ENCODE results near the gene PTTG2. TPM values are rescaled to one million over a fixed set of nuclear protein-coding genes. Genes with fewer than 3 reads are reported as not detected.

Gene PTTG2
- total and polyA plus RNA-seq, 9 donors = 0.09 to 0.19 TPM; not detected in 7

- no peaks in the 10 kb centered on the region for H3K27me3 ChIP-seq (ENCODE audit: control insufficient read depth, insufficient read depth, low read length)
- no peaks in the 10 kb centered on the region for H3K9me3 ChIP-seq (replicated peaks; ENCODE audit: control insufficient read depth, low read depth, low read length)
- DNase-seq = no peak
- H3K4me3 ChIP-seq (ENCODE audit: low read length) = no peak overlapping the region
- H3K27ac ChIP-seq (ENCODE audit: low read length) = no peak overlapping the region
- peaks cover 17% of the 10 kb centered on the region for H3K4me1 ChIP-seq (ENCODE audit: control insufficient read depth, insufficient read depth, low read length)
- WGBS (ENCODE audit: insufficient coverage) = no CpG with 5 or more reads among the region's 7 CpGs
- H3K36me3 ChIP-seq (ENCODE audit: control insufficient read depth, insufficient read depth, low read length) = no peaks in the 10 kb centered on the region
Observed at GRCh38 chr4:37995981-37996775, 36.0 kb downstream of the PTTG2 start.

- DNase-seq = peak; percentile 49
- no peak overlapping the region for H3K27ac ChIP-seq (ENCODE audit: low read length)
- no peak overlapping the region for H3K4me3 ChIP-seq (ENCODE audit: low read length)
- no peaks in the 10 kb centered on the region for H3K36me3 ChIP-seq (ENCODE audit: control insufficient read depth, insufficient read depth, low read length)
- WGBS (ENCODE audit: insufficient coverage) = 57% methylated on average over 8 of the region's 9 CpGs
- H3K27me3 ChIP-seq (ENCODE audit: control insufficient read depth, insufficient read depth, low read length) = no peaks in the 10 kb centered on the region
- peaks cover 14% of the 10 kb centered on the region for H3K4me1 ChIP-seq (ENCODE audit: control insufficient read depth, insufficient read depth, low read length)
- no peaks in the 10 kb centered on the region for H3K9me3 ChIP-seq (replicated peaks; ENCODE audit: control insufficient read depth, low read depth, low read length)
Observed at GRCh38 chr4:37998226-37998625, 38.0 kb downstream of the PTTG2 start.

DNA sequence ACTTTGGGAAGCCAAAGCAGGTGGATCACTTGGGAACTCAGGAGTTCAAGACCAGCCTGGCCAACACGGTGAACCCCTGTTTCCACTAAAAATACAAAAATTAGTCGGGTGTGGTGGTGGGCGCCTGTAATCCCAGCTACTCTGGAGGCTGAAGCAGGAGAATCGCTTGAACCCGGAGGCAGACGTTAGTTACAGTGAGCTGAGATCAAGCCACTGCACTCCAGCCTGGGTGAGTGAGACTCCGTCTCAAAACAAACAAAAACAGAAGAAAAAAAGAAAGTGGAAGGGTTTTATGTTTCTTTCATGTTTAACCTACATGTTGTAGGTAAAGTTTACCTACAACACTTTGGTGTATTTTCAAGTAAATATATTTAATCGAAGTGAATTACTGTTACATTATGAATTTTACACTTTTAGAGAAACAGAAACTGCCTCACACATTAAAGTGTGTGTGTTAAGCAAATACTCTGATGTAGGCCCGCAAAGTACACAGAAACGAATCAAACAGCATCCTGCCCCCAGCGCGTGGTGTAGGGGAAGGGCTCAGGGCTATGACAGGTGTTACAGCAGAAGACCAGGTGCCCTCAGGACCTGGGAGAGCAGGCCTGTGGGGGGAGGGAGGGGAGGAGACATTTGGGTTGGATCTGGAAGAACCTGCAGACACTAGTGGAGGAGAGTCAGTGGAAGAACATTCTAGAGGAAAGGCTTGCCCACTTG, 39.0 kb downstream of the PTTG2 start:
- no peaks in the 10 kb centered on the region for H3K9me3 ChIP-seq (replicated peaks; ENCODE audit: control insufficient read depth, low read depth, low read length)
- peaks cover 13% of the 10 kb centered on the region for H3K4me1 ChIP-seq (ENCODE audit: control insufficient read depth, insufficient read depth, low read length)
- H3K4me3 ChIP-seq (ENCODE audit: low read length) = no peak overlapping the region
- DNase-seq = no peak
- no peaks in the 10 kb centered on the region for H3K27me3 ChIP-seq (ENCODE audit: control insufficient read depth, insufficient read depth, low read length)
- no peak overlapping the region for H3K27ac ChIP-seq (ENCODE audit: low read length)
- no peaks in the 10 kb centered on the region for H3K36me3 ChIP-seq (ENCODE audit: control insufficient read depth, insufficient read depth, low read length)
- 82% methylated on average over 5 of the region's 12 CpGs for WGBS (ENCODE audit: insufficient coverage)

DNA sequence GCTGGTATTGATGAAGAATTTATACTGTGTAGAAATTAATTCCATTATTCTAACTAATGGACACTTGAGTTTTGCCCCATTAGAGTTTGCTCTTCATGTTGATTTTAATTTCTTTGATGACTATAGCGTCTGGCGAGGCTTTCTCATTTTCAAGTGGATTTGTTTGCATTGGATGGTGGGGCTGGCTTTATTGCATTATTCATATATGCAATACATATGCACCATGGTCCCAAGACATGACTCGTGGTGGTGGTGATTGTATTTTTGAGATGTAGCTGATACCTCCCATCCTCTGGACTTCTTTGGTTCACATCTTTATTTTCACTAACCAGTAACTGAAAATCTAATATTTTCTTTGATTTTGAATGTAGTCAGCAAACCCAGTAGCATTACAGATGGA, 39.8 kb downstream of the PTTG2 start:
- Histone ChIP-seq H3K27me3 (ENCODE audit: control insufficient read depth, insufficient read depth, low read length) (no peaks in the 10 kb centered on the region), H3K36me3 (ENCODE audit: control insufficient read depth, insufficient read depth, low read length) (no peaks in the 10 kb centered on the region), H3K4me1 (ENCODE audit: control insufficient read depth, insufficient read depth, low read length) (peaks cover 11% of the 10 kb centered on the region), H3K27ac (ENCODE audit: low read length) (no peak overlapping the region), H3K4me3 (ENCODE audit: low read length) (no peak overlapping the region), H3K9me3 (replicated peaks; ENCODE audit: control insufficient read depth, low read depth, low read length) (no peaks in the 10 kb centered on the region)
- WGBS (ENCODE audit: insufficient coverage) = no CpG with 5 or more reads among the region's 3 CpGs
- no peak for DNase-seq

DNA sequence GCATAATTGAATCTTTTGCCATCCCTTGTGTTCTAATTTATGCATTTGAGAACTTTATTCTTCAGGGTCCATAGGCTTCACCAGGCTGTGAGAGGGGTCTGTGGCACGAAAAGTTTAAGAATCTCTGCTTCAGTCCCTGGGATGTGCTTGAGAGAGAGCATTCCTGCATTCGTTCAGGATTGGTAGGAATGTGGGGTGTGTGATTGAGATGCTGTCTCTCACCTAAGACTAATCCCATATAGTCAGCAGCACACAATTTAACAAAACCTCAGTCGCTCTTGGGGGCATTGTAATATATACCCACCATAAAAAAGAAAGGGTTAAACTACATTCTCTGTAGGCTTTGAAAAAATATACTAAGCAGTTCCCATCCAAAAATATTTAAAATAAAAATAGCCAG, 41.7 kb downstream of the PTTG2 start:
- H3K4me1 ChIP-seq (ENCODE audit: control insufficient read depth, insufficient read depth, low read length) = peaks cover 9% of the 10 kb centered on the region
- H3K36me3 ChIP-seq (ENCODE audit: control insufficient read depth, insufficient read depth, low read length) = no peaks in the 10 kb centered on the region
- no peaks in the 10 kb centered on the region for H3K9me3 ChIP-seq (replicated peaks; ENCODE audit: control insufficient read depth, low read depth, low read length)
- WGBS (ENCODE audit: insufficient coverage) = no CpG with 5 or more reads among the region's 3 CpGs
- H3K27ac ChIP-seq (ENCODE audit: low read length) = no peak overlapping the region
- no peaks in the 10 kb centered on the region for H3K27me3 ChIP-seq (ENCODE audit: control insufficient read depth, insufficient read depth, low read length)
- no peak overlapping the region for H3K4me3 ChIP-seq (ENCODE audit: low read length)
- no peak for DNase-seq

DNA sequence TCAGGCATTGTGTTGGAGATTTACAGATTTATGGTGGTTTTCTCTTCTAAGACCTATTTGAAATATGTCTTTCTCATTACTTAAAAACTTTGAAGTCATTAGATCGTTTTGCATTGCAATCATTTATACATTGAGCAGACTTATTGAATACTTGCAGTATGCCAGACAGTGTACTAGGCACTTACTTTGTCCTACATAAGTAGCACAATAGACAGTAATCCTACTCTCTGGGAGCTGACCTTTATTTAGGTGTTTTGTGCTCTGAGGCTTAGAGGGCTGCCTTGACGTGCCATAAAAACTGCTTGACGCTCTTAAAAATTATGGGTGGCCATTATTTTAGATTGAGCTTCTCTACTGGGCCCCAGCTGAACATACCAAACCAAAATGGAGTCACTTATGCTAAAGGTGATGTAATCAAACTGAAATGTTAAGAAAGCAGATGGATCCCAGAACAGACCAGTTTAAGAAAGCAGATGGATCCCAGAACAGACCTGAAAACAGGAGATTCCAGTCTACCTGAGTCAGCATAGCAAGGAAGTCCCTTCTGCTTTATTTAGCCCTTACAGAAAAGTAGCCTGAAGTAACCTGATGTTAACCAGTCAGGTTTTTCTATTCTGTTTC, 42.4 kb downstream of the PTTG2 start:
- Histone ChIP-seq H3K4me1 (ENCODE audit: control insufficient read depth, insufficient read depth, low read length) (peaks cover 9% of the 10 kb centered on the region), H3K27me3 (ENCODE audit: control insufficient read depth, insufficient read depth, low read length) (no peaks in the 10 kb centered on the region), H3K9me3 (replicated peaks; ENCODE audit: control insufficient read depth, low read depth, low read length) (no peaks in the 10 kb centered on the region), H3K27ac (ENCODE audit: low read length) (no peak overlapping the region), H3K4me3 (ENCODE audit: low read length) (no peak overlapping the region), H3K36me3 (ENCODE audit: control insufficient read depth, insufficient read depth, low read length) (no peaks in the 10 kb centered on the region)
- no CpG with 5 or more reads among the region's 3 CpGs for WGBS (ENCODE audit: insufficient coverage)
- DNase-seq = no peak

- peaks cover 3% of the 10 kb centered on the region for H3K4me1 ChIP-seq (ENCODE audit: control insufficient read depth, insufficient read depth, low read length)
- H3K4me3 ChIP-seq (ENCODE audit: low read length) = no peak overlapping the region
- H3K36me3 ChIP-seq (ENCODE audit: control insufficient read depth, insufficient read depth, low read length) = no peaks in the 10 kb centered on the region
- DNase-seq = no peak
- H3K27me3 ChIP-seq (ENCODE audit: control insufficient read depth, insufficient read depth, low read length) = no peaks in the 10 kb centered on the region
- H3K27ac ChIP-seq (ENCODE audit: low read length) = no peak overlapping the region
- no CpG with 5 or more reads among the region's 3 CpGs for WGBS (ENCODE audit: insufficient coverage)
- H3K9me3 ChIP-seq (replicated peaks; ENCODE audit: control insufficient read depth, low read depth, low read length) = no peaks in the 10 kb centered on the region
Observed at GRCh38 chr4:38003102-38003501, 42.9 kb downstream of the PTTG2 start.

DNA sequence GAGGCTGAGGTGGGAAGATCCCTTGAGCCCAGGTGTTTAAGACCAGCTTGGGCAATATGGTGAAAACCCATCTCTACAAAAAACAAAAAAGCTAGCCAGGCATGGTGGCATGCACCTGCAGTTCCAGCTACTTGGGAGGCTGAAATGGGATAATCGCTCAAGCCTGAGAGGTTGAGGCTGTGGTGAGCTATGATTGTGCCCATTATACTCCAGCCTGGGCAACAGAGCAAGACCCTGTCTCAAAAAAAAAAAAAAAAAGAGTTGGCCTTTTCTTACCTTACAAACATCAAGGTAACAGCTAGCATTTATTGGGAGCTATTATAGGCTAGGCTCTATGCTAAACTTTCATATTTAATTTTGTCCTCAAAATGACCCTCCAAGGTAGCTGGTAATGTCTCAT, 43.4 kb downstream of the PTTG2 start:
- Histone ChIP-seq H3K4me1 (ENCODE audit: control insufficient read depth, insufficient read depth, low read length) (no peaks in the 10 kb centered on the region), H3K9me3 (replicated peaks; ENCODE audit: control insufficient read depth, low read depth, low read length) (no peaks in the 10 kb centered on the region), H3K36me3 (ENCODE audit: control insufficient read depth, insufficient read depth, low read length) (no peaks in the 10 kb centered on the region), H3K4me3 (ENCODE audit: low read length) (no peak overlapping the region), H3K27ac (ENCODE audit: low read length) (no peak overlapping the region), H3K27me3 (ENCODE audit: control insufficient read depth, insufficient read depth, low read length) (no peaks in the 10 kb centered on the region)
- no CpG with 5 or more reads among the region's 1 CpG for WGBS (ENCODE audit: insufficient coverage)
- no peak for DNase-seq

- Histone ChIP-seq H3K4me1 (ENCODE audit: control insufficient read depth, insufficient read depth, low read length) (no peaks in the 10 kb centered on the region), H3K27me3 (ENCODE audit: control insufficient read depth, insufficient read depth, low read length) (no peaks in the 10 kb centered on the region), H3K36me3 (ENCODE audit: control insufficient read depth, insufficient read depth, low read length) (no peaks in the 10 kb centered on the region), H3K4me3 (ENCODE audit: low read length) (no peak overlapping the region), H3K9me3 (replicated peaks; ENCODE audit: control insufficient read depth, low read depth, low read length) (no peaks in the 10 kb centered on the region), H3K27ac (ENCODE audit: low read length) (no peak overlapping the region)
- DNase-seq = no peak
- WGBS (ENCODE audit: insufficient coverage) = no CpG with 5 or more reads among the region's 3 CpGs
Observed at GRCh38 chr4:38004062-38004461, 43.9 kb downstream of the PTTG2 start.

DNA sequence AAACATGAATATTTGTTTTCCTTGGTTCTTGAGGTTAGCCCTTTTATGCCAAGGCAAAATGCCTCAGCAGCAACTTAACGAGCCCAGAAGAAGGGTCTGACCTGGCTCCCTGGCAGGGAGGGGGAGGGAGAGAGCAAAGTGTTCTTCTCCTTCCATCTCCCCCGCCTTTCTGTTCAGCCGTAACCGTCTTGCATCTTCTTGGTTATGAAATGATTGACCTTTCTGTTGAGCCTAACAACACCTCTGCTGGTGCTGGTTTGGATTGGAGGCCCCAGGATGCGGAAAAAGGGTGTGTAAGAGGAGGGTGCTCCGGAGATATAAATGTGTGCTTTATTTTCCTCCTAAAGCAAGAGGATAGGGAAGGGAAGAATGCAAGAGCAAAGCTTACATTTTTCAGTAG, 44.7 kb downstream of the PTTG2 start:
- Histone ChIP-seq H3K27me3 (ENCODE audit: control insufficient read depth, insufficient read depth, low read length) (no peaks in the 10 kb centered on the region), H3K4me3 (ENCODE audit: low read length) (no peak overlapping the region), H3K36me3 (ENCODE audit: control insufficient read depth, insufficient read depth, low read length) (no peaks in the 10 kb centered on the region), H3K9me3 (replicated peaks; ENCODE audit: control insufficient read depth, low read depth, low read length) (no peaks in the 10 kb centered on the region), H3K27ac (ENCODE audit: low read length) (no peak overlapping the region), H3K4me1 (ENCODE audit: control insufficient read depth, insufficient read depth, low read length) (no peaks in the 10 kb centered on the region)
- no peak for DNase-seq
- WGBS (ENCODE audit: insufficient coverage) = 82% methylated on average over 2 of the region's 6 CpGs
